Astrocyte (in vitro differentiated cells and primary cell): ENCODE results near the gene INSYN2A.

Experiments used
- EZH2 ChIP-seq: IDR thresholded peaks from 2 replicates; pipeline ENCODE4 v1.6.1; 2012; ENCODE audit warnings: mild to moderate bottlenecking, low read length, inconsistent platforms; ENCODE audit not compliant: insufficient read depth
- TF ChIP-seq, protein P1 (sequence below): IDR thresholded peaks from 2 replicates; pipeline ENCODE4 v1.5.1; 2011; ENCODE audit warnings: low read depth, mild to moderate bottlenecking, inconsistent platforms, low read length, moderate library complexity; ENCODE audit not compliant: insufficient read depth

DNA sequence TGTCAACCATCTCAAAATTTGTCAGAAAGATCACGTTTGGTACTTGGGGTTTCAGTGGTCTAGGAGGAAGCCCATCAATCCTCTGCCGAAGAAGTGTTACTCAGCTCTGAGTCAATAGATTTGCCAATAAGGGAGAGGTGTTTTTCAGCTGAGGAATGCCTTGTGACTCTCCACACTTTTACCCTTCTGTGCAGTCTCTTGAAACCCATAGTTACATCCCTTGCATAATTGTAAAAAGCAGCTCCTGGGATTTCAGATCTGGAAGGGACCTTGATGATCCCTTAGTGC, 47.5 kb downstream of the INSYN2A start:
- TF ChIP-seq, protein P1, sequence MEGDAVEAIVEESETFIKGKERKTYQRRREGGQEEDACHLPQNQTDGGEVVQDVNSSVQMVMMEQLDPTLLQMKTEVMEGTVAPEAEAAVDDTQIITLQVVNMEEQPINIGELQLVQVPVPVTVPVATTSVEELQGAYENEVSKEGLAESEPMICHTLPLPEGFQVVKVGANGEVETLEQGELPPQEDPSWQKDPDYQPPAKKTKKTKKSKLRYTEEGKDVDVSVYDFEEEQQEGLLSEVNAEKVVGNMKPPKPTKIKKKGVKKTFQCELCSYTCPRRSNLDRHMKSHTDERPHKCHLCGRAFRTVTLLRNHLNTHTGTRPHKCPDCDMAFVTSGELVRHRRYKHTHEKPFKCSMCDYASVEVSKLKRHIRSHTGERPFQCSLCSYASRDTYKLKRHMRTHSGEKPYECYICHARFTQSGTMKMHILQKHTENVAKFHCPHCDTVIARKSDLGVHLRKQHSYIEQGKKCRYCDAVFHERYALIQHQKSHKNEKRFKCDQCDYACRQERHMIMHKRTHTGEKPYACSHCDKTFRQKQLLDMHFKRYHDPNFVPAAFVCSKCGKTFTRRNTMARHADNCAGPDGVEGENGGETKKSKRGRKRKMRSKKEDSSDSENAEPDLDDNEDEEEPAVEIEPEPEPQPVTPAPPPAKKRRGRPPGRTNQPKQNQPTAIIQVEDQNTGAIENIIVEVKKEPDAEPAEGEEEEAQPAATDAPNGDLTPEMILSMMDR, result no peak
- TF ChIP-seq EZH2, result no peak
